Smooth muscle cell (in vitro differentiated cells): ENCODE measurements around the gene BICD2. TPM values are rescaled to one million over a fixed set of nuclear protein-coding genes. Genes with fewer than 3 reads are reported as not detected.

Experiments
- DNase-seq: peaks from one replicate; lab custom pipeline; 2025; ENCODE audit not compliant: unreplicated experiment; lab: John Stamatoyannopoulos, UW
- H2AFZ ChIP-seq: fragments of 200-600 bp; sonication (generic); 2 replicates; pipeline ENCODE4 v1.6.0; 2016; ENCODE audit warnings: antibody characterized with exemption, low read depth, mild to moderate bottlenecking
- H3F3A ChIP-seq: fragments of 200-600 bp; sonication (generic); 2 replicates; pipeline ENCODE4 v1.6.0; 2017; ENCODE audit warnings: antibody characterized with exemption, low read depth
- H3K27ac ChIP-seq: fragments of 200-600 bp; sonication (generic); 2 replicates; pipeline ENCODE4 v1.5.1; 2016; ENCODE audit warnings: low read depth, mild to moderate bottlenecking
- H3K27me3 ChIP-seq: fragments of 200-600 bp; sonication (generic); 2 replicates; pipeline ENCODE4 v1.6.1; 2016; ENCODE audit warnings: low read depth, mild to moderate bottlenecking
- H3K36me3 ChIP-seq: fragments of 200-600 bp; sonication (generic); 2 replicates; pipeline ENCODE4 v1.5.1; 2016; ENCODE audit warnings: low read depth
- H3K4me1 ChIP-seq: fragments of 200-600 bp; sonication (generic); 2 replicates; pipeline ENCODE4 v1.5.1; 2016; ENCODE audit warnings: low read depth
- H3K4me2 ChIP-seq: fragments of 200-600 bp; sonication (generic); 2 replicates; pipeline ENCODE4 v1.6.0; 2016; ENCODE audit warnings: mild to moderate bottlenecking
- H3K4me3 ChIP-seq: fragments of 200-600 bp; sonication (generic); 2 replicates; pipeline ENCODE4 v1.5.1; 2016; ENCODE audit warnings: mild to moderate bottlenecking
- H3K79me2 ChIP-seq: fragments of 200-600 bp; sonication (generic); 2 replicates; pipeline ENCODE4 v1.6.0; 2016; ENCODE audit warnings: low read depth, mild to moderate bottlenecking
- H3K9ac ChIP-seq: fragments of 200-600 bp; sonication (generic); 2 replicates; pipeline ENCODE4 v1.6.0; 2016; ENCODE audit warnings: low read depth
- H3K9me3 ChIP-seq: fragments of 200-600 bp; sonication (generic); replicated peaks from 2 replicates; pipeline ENCODE4 v1.5.1; 2016; ENCODE audit warnings: low read depth
- H4K20me1 ChIP-seq: fragments of 200-600 bp; sonication (generic); 2 replicates; pipeline ENCODE4 v1.6.0; 2016; ENCODE audit warnings: low read depth
- WGBS: methylation state at CpG from one replicate; pipeline ENCODE4 v1.1.7; 2016; ENCODE audit warnings: low lambda C conversion rate; 5-methylcytosine and 5-hydroxymethylcytosine counted together
- polyA plus RNA-seq: library from polyadenylated mRNA; unstranded; fragments of >200 nt; fragmentation: Nextera tagmentation; extraction: Ambion mirVana; gene quantifications from 2 replicates; pipeline ENCODE4 v1.2.1, GENCODE V29; 2016
- total RNA-seq: library from RNA; depleted of rRNA; stranded (reverse); fragments of >200 nt; gene quantifications from 2 replicates; pipeline ENCODE4 v1.2.3, GENCODE V29; 2014
- TF ChIP-seq, protein P1 (sequence below): fragments of 200-600 bp; sonication (generic); IDR thresholded peaks from 2 replicates; pipeline ENCODE4 v1.5.1; 2017; ENCODE audit warnings: borderline replicate concordance, mild to moderate bottlenecking, antibody characterized with exemption; ENCODE audit not compliant: insufficient read depth, poor library complexity, severe bottlenecking

Gene BICD2
- total and polyA plus RNA-seq, 2 experiments from 2014 or later, result 28.1 to 29.1 TPM

DNA sequence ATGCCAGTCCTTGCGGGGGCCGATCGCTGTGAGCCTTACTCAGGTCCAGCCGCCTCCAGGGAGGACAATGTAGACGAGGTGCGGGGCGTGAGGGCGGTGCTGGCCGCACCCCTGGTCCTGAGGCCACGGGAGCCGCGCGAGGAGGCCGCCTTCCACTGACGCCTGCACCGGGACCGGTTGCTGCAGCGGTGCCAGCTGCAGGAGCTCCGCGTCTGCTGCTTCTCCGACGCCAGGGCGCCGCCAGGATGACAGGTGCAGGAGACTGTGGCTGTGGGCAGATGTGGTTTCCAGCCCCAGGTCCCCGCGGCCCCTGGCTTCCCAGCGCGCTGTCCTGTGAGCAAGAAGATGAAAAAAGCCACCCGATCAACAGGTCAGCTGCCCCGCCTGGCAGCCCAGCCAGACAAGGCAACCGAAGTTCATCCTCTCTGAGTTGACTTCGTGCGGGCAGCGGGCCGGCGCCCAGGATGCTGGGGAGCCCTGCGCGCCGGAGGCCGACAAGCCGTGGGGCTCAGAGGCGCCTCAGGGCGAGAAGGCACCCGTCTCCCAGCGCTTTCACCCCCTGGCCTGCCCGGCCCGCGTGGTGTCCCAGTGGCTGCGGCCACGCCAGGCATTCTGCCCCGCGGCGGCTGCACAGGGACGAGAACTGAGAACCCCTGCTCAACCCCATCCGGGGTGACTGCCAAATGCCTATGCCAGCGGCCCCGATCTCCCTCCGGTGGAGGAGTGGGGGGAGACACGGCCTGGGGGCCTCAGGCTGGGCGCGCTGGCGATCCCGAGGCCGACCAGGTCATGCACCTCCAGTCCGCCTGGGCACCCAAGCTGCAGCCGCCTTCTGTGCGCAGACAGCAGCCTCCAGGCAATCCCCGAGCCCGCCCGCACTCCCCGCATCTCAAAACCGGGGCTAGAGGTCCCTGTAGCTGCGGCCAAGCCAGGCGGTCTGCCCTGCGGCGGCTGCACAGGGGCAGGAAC is 43.4 kb upstream of the BICD2 start:
- H4K20me1 ChIP-seq, result peaks cover 4% of the 10 kb centered on the region
- no peak for DNase-seq

DNA sequence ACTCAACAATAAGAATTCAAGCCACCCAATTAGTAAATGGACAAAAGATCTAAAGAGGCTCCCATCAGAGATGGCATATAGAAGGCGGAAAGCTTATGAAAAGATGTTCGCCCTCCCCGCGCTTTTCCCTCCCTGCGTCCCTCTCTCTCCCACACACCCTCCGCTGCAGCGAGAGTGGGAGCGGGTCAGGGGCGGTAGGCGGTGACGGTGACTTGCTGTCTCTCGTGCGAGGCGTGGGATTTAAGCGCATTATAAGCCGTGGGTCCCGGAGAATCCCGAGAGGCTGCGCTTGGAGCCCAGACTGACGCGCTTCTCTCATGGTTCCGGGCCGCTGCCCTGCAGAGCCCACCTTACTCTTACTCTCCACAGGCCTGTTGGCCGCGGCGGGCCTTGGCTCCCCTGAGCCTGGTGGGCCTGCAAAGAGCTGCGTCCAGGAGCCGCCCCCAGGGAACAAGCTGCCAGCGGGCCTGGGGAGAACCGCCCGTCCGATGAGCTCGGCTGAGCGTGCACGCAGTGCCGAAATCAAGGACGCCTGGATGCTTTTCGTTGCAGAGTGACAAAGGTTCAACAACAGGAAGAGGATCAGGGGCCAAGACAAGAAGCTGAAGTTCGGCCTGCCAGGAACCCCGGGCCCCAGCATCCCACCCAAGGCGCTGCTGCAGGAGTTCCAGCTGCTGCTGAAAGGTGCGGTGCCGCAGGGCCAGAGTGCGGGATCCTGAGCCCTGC is 42.6 kb upstream of the BICD2 start:
- Histone ChIP-seq H3K27me3 (peaks cover 86% of the 10 kb centered on the region), H4K20me1 (peaks cover 4% of the 10 kb centered on the region), H3F3A (no peaks in the 10 kb centered on the region), H3K79me2 (no peaks in the 10 kb centered on the region), H3K4me3 (no peak overlapping the region), H3K36me3 (no peaks in the 10 kb centered on the region), H3K4me1 (peaks cover 14% of the 10 kb centered on the region), H2AFZ (no peak overlapping the region), H3K9me3 (no peaks in the 10 kb centered on the region), H3K27ac (no peak overlapping the region), H3K9ac (no peak overlapping the region), H3K4me2 (no peak overlapping the region)
- WGBS, result 76% methylated on average over 43 of the region's 44 CpGs
- DNase-seq, result no peak
- TF ChIP-seq, protein P1, sequence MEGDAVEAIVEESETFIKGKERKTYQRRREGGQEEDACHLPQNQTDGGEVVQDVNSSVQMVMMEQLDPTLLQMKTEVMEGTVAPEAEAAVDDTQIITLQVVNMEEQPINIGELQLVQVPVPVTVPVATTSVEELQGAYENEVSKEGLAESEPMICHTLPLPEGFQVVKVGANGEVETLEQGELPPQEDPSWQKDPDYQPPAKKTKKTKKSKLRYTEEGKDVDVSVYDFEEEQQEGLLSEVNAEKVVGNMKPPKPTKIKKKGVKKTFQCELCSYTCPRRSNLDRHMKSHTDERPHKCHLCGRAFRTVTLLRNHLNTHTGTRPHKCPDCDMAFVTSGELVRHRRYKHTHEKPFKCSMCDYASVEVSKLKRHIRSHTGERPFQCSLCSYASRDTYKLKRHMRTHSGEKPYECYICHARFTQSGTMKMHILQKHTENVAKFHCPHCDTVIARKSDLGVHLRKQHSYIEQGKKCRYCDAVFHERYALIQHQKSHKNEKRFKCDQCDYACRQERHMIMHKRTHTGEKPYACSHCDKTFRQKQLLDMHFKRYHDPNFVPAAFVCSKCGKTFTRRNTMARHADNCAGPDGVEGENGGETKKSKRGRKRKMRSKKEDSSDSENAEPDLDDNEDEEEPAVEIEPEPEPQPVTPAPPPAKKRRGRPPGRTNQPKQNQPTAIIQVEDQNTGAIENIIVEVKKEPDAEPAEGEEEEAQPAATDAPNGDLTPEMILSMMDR, result no peak

More for the DNA sequence above, 43.4 kb upstream of the BICD2 start:
- H2AFZ ChIP-seq, result no peak overlapping the region
- 22% methylated on average over 76 of the region's 76 CpGs for WGBS
- no peaks in the 10 kb centered on the region for H3K36me3 ChIP-seq
- peaks cover 14% of the 10 kb centered on the region for H3K4me1 ChIP-seq
- H3K27me3 ChIP-seq, result peaks cover 94% of the 10 kb centered on the region
- no peak overlapping the region for H3K9ac ChIP-seq
- H3K4me2 ChIP-seq, result peak overlapping the region; percentile 84
- H3K4me3 ChIP-seq, result no peak overlapping the region
- TF ChIP-seq, protein P1, result no peak
- H3K9me3 ChIP-seq, result no peaks in the 10 kb centered on the region
- no peak overlapping the region for H3K27ac ChIP-seq
- no peaks in the 10 kb centered on the region for H3K79me2 ChIP-seq
- no peaks in the 10 kb centered on the region for H3F3A ChIP-seq

DNA sequence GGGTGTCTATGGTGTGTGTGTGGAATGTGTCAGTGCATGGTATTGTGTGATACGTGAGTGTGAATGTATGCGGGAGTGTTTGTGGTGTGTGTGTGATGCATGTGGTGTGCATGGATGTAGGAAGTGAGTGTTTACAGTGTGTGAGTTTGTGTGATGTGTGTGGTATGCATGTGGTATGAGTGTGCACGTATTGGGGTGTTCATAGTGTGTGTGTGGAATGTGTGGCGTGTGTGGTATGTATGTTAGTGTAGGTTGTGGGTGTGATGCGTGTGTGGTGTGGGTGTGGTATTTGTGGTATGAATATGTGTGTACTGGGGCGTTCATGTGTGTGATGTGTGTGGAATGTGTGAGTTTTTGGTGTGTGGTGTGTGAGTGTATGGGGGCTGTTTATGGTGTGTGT is 40.1 kb upstream of the BICD2 start:
- no peak overlapping the region for H3K4me3 ChIP-seq
- no peak overlapping the region for H3K27ac ChIP-seq
- WGBS, result 87% methylated on average over 6 of the region's 6 CpGs
- no peaks in the 10 kb centered on the region for H3K79me2 ChIP-seq
- TF ChIP-seq, protein P1, result no peak
- H2AFZ ChIP-seq, result no peak overlapping the region
- H3K9me3 ChIP-seq, result no peaks in the 10 kb centered on the region
- H3F3A ChIP-seq, result no peaks in the 10 kb centered on the region
- H3K9ac ChIP-seq, result no peak overlapping the region
- H4K20me1 ChIP-seq, result peaks cover 4% of the 10 kb centered on the region
- no peak for DNase-seq
- peaks cover 12% of the 10 kb centered on the region for H3K4me1 ChIP-seq
- peaks cover 62% of the 10 kb centered on the region for H3K27me3 ChIP-seq
- H3K4me2 ChIP-seq, result no peak overlapping the region
- no peaks in the 10 kb centered on the region for H3K36me3 ChIP-seq
